ENCODE data around the gene MGAM2.
"Not testable (repeated sequence)": the region's sequence is repeated elsewhere in the genome, so short reads cannot be mapped to it uniquely, and the experiment has no call there.

Gene MGAM2

GRCh38 chr7:142111499-142111898 lies at the start of gene MGAM2:
Gene MGAM2 (plus strand): TSS chr7:142111718. CDS start chr7:142116874, 5,156 bp downstream.
- no peak for DNase-seq

GRCh38 chr7:142063551-142064442 lies 47.7 kb upstream of the MGAM2 start:
- DNase-seq = no peak

- no peak for DNase-seq
Measured at GRCh38 chr7:142066536-142066935, 45.0 kb upstream of the MGAM2 start.

GRCh38 chr7:142077762-142078161 lies 33.8 kb upstream of the MGAM2 start:
- no peak for DNase-seq

GRCh38 chr7:142083605-142084004 lies 27.9 kb upstream of the MGAM2 start:
- no peak for DNase-seq

DNA sequence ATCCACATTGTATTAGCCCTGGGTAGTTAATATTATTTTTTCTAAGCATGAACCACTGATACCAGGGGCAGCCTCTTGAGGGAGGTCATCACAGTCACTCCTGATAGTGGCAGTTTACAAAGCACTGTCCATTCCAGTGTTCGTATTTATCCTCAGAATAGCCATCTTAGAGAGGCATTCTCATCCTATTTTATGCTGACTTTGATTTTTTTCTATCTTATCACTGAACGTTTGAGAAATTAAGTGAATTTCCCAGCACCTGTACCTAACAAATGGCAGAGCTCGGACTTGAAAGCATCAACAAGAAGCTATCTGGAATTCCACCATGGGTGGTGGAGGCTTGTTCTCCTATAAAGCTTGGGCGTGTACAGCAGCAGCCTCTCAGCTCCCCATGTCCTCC lies 26.1 kb upstream of the MGAM2 start:
- no peak for DNase-seq

DNA sequence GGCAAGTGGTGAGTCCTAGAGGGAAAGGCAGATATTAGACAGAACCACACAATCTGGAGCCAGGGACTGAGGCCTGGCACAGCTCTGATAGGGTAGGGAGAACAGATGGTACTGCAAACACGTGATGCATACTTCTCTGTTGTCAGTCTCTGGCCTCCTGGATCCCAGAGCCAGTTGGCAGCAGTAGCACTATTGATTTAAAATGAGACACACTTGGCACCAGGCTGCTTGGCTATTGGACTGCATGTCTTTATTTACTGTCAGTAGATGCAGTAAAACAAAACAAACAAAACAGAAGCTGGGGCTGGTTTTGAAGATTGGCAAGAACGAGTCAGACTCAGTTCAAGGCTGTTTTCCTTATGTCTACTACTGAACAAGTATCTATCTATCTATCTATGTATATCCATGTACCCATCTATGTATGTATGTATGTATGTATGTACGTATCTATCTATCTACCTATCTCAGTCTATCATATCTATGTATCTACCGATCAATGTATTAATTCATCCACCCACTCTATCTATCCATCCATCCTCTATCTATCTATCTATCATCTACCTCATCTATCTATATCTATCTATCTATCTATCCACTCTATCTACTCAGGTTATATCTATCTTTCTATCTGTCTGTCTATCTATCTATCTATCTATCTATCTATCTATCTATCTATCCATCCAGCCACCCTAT lies 23.4 kb upstream of the MGAM2 start:
- no peak for DNase-seq

DNA sequence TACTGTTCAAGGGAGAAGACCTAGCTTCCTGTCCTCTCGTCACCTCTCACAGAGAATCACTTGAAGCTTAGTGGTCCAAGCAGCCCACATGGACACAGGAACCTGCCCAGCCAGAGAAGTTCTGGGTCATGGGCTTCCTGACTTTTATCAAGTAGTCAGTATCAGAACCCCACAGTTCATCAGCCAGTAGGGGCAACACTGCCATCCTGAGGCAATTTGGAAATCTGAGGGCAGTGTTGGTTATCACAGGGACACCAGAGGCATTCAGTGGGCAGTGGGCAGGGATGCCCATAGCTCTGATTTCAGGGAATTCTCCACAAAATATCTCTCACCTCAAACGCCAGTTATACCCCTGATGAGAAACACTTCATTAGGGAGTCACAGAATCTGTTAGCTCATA lies 22.5 kb upstream of the MGAM2 start:
- no peak for DNase-seq

- no peak for DNase-seq
Measured at GRCh38 chr7:142091961-142092360, 19.6 kb upstream of the MGAM2 start.

- no peak for DNase-seq
Measured at GRCh38 chr7:142094861-142095260, 16.7 kb upstream of the MGAM2 start.

- no peak for DNase-seq
Measured at GRCh38 chr7:142097571-142097970, 13.9 kb upstream of the MGAM2 start.

- no peak for DNase-seq
Measured at GRCh38 chr7:142098004-142098403, 13.5 kb upstream of the MGAM2 start.

GRCh38 chr7:142099347-142099746 lies 12.2 kb upstream of the MGAM2 start:
- not testable (repeated sequence) for DNase-seq

GRCh38 chr7:142100634-142101033 lies 10.9 kb upstream of the MGAM2 start:
- DNase-seq = no peak

DNA sequence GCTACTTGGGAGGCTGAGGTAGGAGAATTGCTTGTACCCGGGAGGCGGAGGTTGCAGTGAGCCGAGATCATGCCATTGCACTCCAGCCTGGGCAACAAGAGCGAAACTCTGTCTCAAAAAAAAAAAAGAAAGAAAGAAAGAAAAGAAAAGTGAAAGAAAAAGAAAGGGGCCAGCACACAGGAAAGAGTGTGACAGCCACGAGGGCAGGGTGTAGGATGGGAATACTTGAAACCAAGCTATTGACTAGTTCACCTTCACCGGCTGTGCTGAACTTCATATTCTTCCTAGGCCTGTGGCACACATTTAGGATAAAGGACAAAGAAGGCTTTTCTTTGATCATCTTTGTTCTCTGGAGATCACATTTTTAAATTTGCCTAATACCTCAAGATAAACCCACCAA lies 9.7 kb upstream of the MGAM2 start:
- DNase-seq = not testable (repeated sequence)

DNA sequence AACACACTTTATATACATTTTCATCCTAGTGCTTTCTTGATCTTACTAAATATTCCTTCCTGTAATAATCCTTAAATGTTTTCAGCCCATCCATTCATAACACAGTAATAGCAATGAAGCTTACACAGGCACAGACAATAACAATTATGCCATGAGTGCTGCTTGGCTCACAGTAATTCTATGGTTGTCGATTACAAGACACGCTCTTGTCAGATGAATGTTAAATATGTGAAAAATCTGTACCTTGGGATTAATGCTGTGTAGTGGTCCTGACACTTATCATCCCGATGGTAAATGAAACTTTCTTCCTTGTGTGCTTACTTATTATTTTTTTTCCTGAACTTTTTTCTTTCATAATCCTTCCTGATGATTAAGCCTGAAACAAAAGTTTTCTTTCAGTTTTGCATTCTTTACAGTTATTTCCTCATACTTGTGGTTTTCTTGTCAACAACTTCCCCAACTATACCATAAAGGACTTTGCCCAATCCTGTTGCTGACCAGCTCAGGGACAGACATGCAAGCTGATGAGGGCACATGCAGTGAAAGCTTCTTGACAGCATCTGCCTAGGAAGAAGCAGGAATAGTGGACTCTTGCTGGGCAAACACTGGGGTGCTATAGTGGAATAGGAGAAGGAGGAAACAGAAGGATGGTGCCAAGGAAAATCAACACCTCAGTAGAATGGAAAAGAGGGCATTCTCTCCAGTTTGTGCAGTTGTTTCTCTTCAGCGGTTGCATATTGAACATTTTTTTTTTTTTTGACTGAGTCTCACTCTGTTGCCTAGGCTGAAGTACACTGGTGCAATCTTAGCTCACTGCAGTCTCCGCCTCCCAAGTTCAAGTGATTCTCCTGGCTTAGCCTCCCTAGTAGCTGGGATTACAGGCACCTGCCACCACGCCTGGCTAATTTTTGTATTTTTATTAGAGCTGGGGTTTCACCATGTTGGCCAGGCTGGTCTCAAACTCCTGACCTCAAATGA lies 6.7 kb upstream of the MGAM2 start:
- no peak for DNase-seq

DNA sequence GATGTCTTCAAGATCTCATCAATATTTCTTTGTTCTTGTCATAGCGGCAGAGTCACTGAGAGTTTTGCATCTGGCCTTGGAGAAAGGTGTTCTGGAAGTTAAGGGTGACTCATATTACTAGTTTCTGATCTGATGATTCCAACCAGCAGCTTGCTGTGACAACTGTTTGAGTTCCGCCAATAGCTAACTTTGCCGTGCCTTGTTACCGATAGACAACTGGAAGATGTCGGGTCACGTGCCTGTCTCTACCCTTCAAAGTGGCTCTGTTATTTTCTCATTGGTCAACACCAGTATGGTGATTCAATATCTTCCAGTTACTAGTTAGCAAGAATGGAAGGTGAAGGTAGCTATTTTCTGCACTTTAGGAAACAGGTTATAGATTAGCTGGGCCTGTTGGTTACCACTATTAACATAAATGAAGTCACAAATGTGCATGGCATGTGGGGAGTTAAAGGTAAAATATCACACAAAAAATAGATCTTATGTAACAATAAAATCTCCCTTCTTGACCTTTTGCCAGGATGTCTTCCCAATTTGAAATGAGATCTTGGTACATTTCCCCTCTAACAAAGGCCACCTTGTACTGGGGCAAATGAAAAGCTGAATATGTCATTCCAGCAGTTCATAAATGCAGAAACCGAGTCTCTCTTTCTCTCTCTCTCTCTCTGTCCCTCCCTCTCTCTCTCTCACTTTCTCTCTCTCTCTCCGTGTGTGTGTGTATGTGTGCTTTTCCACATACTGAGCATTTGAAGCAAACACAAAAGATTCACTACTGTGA lies 2.6 kb upstream of the MGAM2 start:
- DNase-seq = no peak

- no peak for DNase-seq
Measured at GRCh38 chr7:142110098-142110497, 1.4 kb upstream of the MGAM2 start.

DNA sequence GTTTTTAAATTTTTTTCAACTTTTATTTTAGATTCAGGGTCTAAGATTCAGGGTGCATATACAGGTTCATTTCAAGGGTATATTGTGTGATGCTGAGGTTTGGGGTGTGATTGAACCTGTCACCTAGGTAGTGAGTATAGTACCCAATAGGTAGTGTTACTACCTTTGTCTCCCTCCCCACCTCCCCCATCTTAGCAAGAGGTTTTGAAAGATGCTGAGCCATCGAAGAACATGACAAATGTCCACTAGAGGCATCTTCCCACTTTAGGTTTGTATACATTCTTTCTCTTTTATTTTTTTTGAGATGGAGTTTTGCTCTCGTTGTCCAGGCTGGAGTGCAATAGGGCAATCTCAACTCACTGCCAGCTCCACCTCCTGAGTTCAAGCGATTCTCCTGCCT lies 880 bp upstream of the MGAM2 start:
- DNase-seq = no peak

GRCh38 chr7:142112086-142112485 lies 568 bp downstream of the MGAM2 start:
- DNase-seq = no peak

- DNase-seq = no peak
Measured at GRCh38 chr7:142114207-142114606, 2.7 kb downstream of the MGAM2 start.

GRCh38 chr7:142120524-142120923 lies 9.0 kb downstream of the MGAM2 start:
- no peak for DNase-seq

Data from activated CD8-positive, alpha-beta memory T cell treated with anti-CD3 and anti-CD28 coated beads, Interleukin-2, amount 50 U/mL, for 48 hours (primary cell).